GM12891 (cell line): Measurements from ENCODE around the gene FNTB.

Experiments used
- DNase-seq: peaks from one replicate; pipeline ENCODE4 v3.0.0; 2011; ENCODE audit warnings: low spot score; ENCODE audit not compliant: insufficient read length
- FAIRE-seq: peaks from 2 replicates; lab custom pipeline; 2011; peaks lifted over from hg19 to GRCh38; lab: Jason Lieb, UNC
- PAX5 ChIP-seq: IDR thresholded peaks from 2 replicates; pipeline ENCODE4 v1.6.1; 2011; ENCODE audit warnings: low read length, moderate library complexity, mild to moderate bottlenecking; ENCODE audit not compliant: insufficient read depth, severe bottlenecking
- POLR2A ChIP-seq: IDR thresholded peaks from 2 replicates; pipeline ENCODE4 v1.6.1; 2011; ENCODE audit warnings: low read depth, low read length, control low read depth
- POLR2AphosphoS5 ChIP-seq: IDR thresholded peaks from 2 replicates; pipeline ENCODE4 v1.6.1; 2011; ENCODE audit warnings: low read depth, low read length, control low read depth
- POU2F2 ChIP-seq: IDR thresholded peaks from 2 replicates; pipeline ENCODE4 v1.6.1; 2011; ENCODE audit warnings: low read depth, mild to moderate bottlenecking, control low read depth, low read length, moderate library complexity
- SPI1 ChIP-seq: IDR thresholded peaks from 2 replicates; pipeline ENCODE4 v1.6.1; 2011; ENCODE audit warnings: low read depth, low read length, control low read depth
- TAF1 ChIP-seq: IDR thresholded peaks from 2 replicates; pipeline ENCODE4 v1.6.1; 2011; ENCODE audit warnings: low read depth, low read length, control low read depth

FNTB gene

GRCh38 chr14:65104791-65105190 lies 118.1 kb downstream of the FNTB start:
- no peak for TF ChIP-seq TAF1
- TF ChIP-seq SPI1 = no peak
- TF ChIP-seq POLR2AphosphoS5 = no peak
- no peak for TF ChIP-seq PAX5
- TF ChIP-seq POLR2A = no peak
- TF ChIP-seq POU2F2 = no peak
- FAIRE-seq (no peak), DNase-seq (no peak)

- TF ChIP-seq SPI1 (no peak), POLR2A (no peak), PAX5 (no peak), POU2F2 (no peak), POLR2AphosphoS5 (no peak), TAF1 (no peak)
- no peak for FAIRE-seq
- DNase-seq = no peak
Observed at GRCh38 chr14:65106316-65106715, 119.6 kb downstream of the FNTB start.

GRCh38 chr14:65106736-65107135 lies 120.0 kb downstream of the FNTB start:
- TF ChIP-seq POU2F2 = no peak
- TF ChIP-seq SPI1 = no peak
- no peak for TF ChIP-seq POLR2AphosphoS5
- no peak for TF ChIP-seq PAX5
- TF ChIP-seq TAF1 = no peak
- TF ChIP-seq POLR2A = no peak
- FAIRE-seq (no peak), DNase-seq (no peak)

GRCh38 chr14:65107200-65107599 lies 120.5 kb downstream of the FNTB start:
- no peak for FAIRE-seq
- TF ChIP-seq POLR2AphosphoS5 (no peak), POLR2A (no peak), POU2F2 (no peak), TAF1 (no peak), SPI1 (no peak), PAX5 (no peak)

GRCh38 chr14:65109357-65109756 lies 122.7 kb downstream of the FNTB start:
- DNase-seq (no peak), FAIRE-seq (no peak)
- TF ChIP-seq PAX5 (no peak), TAF1 (no peak), POLR2AphosphoS5 (no peak), POU2F2 (no peak), POLR2A (no peak), SPI1 (no peak)

More at GRCh38 chr14:65107200-65107599, 120.5 kb downstream of the FNTB start:
- no peak for DNase-seq

GRCh38 chr14:65110525-65110924 lies 123.8 kb downstream of the FNTB start:
- FAIRE-seq (no peak), DNase-seq (no peak)
- no peak for TF ChIP-seq SPI1
- no peak for TF ChIP-seq POU2F2
- no peak for TF ChIP-seq POLR2AphosphoS5
- no peak for TF ChIP-seq TAF1
- no peak for TF ChIP-seq PAX5
- TF ChIP-seq POLR2A = no peak
